GM10847 (cell line): ENCODE data around the gene RNF223.

Experiments
- POLR2A ChIP-seq: IDR thresholded peaks from 2 replicates; pipeline ENCODE4 v1.6.1; 2011; ENCODE audit not compliant: insufficient read length; ENCODE audit errors: extremely low read depth

The RNF223 gene

GRCh38 chr1:1060281-1061000 is 13.7 kb downstream of the RNF223 start:
- TF ChIP-seq POLR2A: no peak

- TF ChIP-seq POLR2A: peak; percentile 44
These were observed 14.4 kb downstream of the RNF223 start for GRCh38 chr1:1059494-1060280.

GRCh38 chr1:1058921-1059493 is 15.1 kb downstream of the RNF223 start:
- no peak for TF ChIP-seq POLR2A

- no peak for TF ChIP-seq POLR2A
These were observed 15.8 kb downstream of the RNF223 start for GRCh38 chr1:1058088-1058905.

- TF ChIP-seq POLR2A: no peak
These were observed 18.0 kb downstream of the RNF223 start for GRCh38 chr1:1055841-1056736.

GRCh38 chr1:1054971-1055370 is 19.1 kb downstream of the RNF223 start:
- TF ChIP-seq POLR2A: no peak

- no peak for TF ChIP-seq POLR2A
These were observed 19.9 kb downstream of the RNF223 start for GRCh38 chr1:1054099-1054700.

GRCh38 chr1:1053682-1054081 is 20.4 kb downstream of the RNF223 start:
- no peak for TF ChIP-seq POLR2A

- TF ChIP-seq POLR2A: no peak
These were observed 21.1 kb downstream of the RNF223 start for GRCh38 chr1:1053022-1053421.

- TF ChIP-seq POLR2A: no peak
These were observed 21.9 kb downstream of the RNF223 start for GRCh38 chr1:1052003-1052840.

GRCh38 chr1:1051127-1051810 is 22.8 kb downstream of the RNF223 start:
- no peak for TF ChIP-seq POLR2A

GRCh38 chr1:1050577-1051052 is 23.5 kb downstream of the RNF223 start:
- TF ChIP-seq POLR2A: no peak
